HT1080 (cell line): ENCODE data around the gene ZSCAN5C. TPM values are rescaled to one million over a fixed set of nuclear protein-coding genes. Genes with fewer than 3 reads are reported as not detected.
A peak's percentile ranks its signal among the peaks of the same experiment; 100 is the strongest.
"Not testable (repeated sequence)": the region's sequence is repeated elsewhere in the genome, so short reads cannot be mapped to it uniquely, and the experiment has no call there.

ENCODE experiments used
- DNase-seq: peaks from one replicate; pipeline ENCODE4 v3.0.0-alpha.2; 2015; ENCODE audit warnings: low read depth
- polyA plus RNA-seq, 2 experiments: library from polyadenylated mRNA; depleted of rRNA; stranded (reverse); fragments of >200 nt; gene quantifications; 2 replicates each; pipeline ENCODE4 v1.2.3, GENCODE V29; 2015
- total RNA-seq: library from RNA; depleted of rRNA; stranded (reverse); fragments of >200 nt; shearing (Covaris generic); gene quantifications from 2 replicates; pipeline ENCODE4 v1.2.3, GENCODE V29; 2014; rRNA removed

The ZSCAN5C gene, protein sequence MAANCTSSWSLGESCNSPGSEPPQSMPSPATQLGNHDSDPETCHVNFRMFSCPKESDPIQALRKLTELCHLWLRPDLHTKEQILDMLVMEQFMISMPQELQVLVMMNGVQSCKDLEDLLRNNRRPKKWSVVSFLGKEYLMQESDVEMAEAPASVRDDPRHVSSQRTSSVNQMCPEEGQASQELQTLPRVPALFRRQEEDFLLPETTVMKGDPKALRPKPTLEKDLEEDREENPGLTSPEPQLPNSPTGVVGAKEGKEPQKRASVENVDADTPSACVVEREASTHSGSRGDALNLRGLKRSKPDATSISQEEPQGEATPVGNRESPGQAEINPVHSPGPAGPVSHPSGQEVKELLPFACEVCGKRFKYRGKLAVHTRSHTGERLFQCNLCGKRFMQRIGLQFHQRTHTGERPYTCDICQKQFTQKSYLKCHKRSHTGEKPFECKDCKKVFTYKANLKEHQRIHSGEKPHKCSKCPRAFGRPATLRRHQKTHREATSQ
- not detected in 2 replicates for total RNA-seq
- not detected in 2 replicates for polyA plus RNA-seq (2015; cell fraction: cytosol; rRNA removed)
- polyA plus RNA-seq (2015; cell fraction: nucleus; rRNA removed) = not detected in 2 replicates

DNA sequence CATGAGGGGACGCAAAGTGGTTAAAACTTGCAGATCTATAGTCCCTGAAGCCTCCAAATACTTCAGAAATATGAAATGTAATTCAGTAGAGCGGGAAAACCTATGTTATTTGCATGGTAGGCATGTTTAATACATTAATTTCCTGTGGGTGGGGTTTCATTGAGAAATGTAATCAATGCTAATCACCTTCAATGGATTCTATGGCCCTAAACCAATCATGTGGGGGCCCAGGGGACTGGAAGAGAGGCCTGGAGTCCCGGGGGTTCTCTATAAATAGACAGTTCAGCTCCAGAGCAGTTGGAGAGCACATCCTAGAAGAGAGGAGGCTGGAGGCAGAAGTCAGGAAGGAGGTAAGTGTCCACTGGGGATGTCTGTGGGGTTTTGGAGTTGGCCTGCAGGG lies at the start of gene ZSCAN5C:
Gene ZSCAN5C, plus strand, starts transcription at position 301 of the 400 bp plus-strand sequence. CDS start 3,641 bp downstream, outside the sequence.
- no peak for DNase-seq

DNA sequence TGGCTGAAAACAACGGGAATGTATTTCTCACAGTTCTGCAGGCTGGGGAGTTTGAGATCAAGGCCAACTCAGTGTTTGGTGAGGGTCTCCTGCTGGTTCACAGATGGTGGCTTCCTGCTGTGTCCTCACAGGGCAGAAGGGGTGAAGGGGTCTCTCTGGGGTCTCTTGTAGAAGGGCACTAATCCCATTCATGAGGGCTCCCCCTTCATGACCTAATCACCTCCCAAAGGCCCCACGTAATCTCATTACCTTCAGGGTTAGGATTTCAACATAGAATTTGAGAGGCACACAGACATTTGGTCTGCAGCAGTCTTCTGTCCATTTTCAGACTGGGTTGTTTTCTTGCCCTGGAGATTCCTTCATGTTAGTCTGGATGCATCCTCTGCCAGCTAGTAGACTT lies 49.4 kb upstream of the ZSCAN5C start:
- no peak for DNase-seq

DNA sequence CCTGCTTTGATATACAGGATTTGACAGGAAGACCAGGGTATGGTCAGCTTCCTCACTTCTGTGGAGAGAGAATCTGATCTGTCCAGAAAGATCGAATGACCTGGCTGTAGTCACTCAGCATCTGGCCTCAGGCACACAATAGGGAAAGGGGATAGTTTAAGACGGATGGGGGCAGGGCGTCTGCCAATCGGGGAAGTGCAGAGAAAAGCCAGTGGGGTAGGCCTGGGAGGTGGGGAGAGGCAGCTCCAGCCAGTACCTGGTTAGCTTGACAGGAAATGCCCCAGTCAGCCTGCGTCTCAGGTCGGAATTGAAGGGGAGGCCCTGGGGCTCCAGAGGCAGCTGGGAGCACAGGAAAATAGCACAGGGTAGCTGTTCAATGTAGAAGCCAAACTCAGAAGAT lies 48.6 kb upstream of the ZSCAN5C start:
- no peak for DNase-seq

DNA sequence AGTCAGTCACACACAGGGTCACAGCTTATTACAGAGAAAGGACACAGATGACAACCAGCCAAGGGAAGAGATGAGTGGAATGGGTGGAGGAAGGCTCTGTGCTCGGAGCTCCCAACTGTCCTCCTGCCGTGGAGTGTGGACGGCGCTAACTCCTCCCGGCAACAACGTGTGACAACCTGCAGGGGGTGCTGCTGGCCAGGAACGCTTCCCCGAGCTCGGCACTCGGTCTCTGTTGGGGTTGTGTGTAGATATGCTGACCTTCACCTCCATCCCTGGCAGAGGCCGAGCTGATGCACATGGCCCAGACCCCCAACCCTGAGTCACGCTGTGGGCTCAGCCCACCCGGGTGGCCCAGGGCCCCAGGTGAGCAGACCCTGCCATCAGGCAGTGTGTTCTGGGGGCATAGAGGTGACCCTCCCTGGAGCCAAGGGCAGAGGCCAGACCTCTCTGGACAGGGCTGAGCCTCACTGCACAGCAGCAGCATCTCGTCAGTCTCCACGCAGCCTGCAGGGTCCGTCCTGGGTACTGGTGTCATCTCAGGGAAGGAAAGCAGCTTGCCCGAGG lies 46.9 kb upstream of the ZSCAN5C start:
- DNase-seq = no peak

DNA sequence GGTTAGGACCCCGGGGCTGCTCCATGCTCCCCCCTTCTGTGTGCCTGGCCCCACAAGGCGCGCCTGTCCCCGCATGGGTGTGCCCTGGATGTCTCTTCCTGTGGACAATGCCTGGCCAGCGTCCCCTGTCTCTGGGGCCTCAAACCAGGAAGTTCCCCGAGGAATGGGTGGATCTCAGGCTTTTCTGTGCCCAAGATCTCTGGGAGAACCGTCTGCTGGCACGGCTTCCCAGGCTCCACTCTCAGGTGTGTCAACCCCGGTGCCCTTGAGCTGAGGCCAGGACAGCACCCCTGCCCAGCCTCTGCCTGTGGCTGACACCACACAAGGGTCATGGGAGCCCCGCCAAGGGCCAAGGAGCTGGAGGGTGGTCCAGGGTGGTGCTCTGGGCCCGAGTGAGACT lies 45.3 kb upstream of the ZSCAN5C start:
- no peak for DNase-seq

DNA sequence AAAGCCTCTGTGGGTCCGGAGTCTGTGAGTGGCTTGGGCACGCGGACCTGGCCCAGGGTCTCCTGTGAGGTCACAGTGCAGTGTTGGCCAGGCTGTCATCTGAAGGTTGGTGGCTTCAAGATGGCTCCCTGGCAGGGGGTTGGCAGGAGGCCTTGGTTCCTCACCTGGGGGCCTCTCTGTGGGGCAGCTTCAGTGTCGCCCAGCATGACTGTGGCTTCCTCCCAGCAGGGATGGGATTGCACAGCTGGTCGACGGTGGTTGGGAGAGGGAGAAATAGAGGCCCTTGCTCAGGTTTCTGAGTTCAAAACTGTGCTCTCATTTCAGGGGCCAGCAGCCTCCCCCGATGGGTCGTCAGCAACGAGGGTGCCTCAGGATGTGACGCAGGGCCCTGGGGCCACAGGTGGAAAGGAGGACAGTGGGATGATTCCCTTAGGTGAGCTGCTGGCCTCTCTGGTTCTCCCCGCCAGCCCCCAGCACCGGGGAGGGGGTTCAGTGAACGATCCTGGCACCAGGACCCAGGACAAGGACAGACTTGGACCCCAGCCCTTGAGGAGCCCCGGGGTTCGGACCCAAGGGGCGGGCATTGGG lies 43.8 kb upstream of the ZSCAN5C start:
- no peak for DNase-seq

DNA sequence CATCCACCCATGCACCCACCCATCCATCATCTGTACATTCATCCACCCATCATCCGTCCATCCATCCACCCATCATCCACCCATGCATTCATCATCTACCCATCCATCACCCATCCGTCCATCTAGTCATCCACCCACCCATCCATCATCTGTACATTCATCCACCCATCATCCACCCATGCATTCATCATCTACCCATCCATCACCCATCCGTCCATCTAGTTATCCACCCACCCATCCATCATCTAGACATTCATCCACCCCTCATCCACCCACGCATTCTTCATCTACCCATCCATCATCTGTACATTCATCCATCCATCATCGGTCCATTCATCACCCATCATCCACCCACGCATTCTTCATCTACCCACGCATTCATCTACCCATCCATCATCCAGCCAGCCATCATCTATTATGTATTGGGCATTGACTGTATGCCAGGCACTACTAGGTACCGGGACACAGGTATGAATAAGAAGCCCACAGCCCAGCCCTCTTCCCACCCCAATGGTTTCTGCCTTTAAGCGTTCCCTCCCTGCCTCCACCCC lies 43.0 kb upstream of the ZSCAN5C start:
- DNase-seq = no peak

DNA sequence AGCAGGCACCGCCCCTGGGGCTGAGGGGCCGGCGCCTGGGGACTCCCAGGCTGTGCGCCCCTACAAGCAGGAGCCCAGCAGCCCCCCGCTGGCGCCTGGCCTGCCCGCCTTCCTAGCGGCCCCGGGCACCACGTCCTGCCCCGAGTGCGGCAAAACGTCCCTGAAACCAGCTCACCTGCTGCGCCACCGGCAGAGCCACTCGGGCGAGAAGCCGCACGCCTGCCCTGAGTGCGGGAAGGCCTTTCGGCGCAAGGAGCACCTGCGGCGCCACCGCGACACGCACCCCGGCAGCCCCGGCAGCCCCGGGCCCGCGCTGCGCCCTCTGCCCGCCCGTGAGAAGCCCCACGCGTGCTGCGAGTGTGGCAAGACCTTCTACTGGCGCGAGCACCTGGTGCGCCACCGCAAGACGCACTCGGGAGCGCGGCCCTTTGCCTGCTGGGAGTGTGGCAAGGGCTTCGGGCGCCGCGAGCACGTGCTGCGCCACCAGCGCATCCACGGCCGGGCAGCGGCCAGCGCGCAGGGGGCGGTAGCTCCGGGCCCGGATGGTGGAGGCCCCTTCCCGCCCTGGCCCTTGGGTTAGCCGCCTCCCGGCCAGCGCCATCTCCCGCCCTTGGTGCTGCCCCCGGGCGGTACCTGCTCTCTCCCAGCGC lies 42.3 kb upstream of the ZSCAN5C start:
- no peak for DNase-seq

DNA sequence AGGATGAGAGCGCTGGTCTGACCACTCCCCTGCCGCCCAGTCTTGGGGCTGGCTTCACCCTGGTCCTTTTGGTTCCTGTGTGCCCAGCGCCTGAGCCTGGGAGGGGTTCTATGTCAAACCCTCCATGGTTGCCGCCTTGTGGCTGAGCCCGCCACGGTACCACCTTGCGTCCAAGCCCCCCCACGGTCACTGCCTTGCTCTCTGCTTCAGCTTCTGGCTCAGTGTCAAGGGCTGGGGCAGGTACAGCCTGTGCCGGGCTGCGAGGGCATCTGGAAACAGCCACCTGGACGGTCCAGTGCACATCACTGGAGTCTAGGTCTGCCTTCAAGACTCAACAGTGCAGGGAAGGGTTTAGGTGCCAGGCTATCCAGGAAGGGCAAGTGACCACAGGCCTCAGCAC lies 40.5 kb upstream of the ZSCAN5C start:
- no peak for DNase-seq

DNA sequence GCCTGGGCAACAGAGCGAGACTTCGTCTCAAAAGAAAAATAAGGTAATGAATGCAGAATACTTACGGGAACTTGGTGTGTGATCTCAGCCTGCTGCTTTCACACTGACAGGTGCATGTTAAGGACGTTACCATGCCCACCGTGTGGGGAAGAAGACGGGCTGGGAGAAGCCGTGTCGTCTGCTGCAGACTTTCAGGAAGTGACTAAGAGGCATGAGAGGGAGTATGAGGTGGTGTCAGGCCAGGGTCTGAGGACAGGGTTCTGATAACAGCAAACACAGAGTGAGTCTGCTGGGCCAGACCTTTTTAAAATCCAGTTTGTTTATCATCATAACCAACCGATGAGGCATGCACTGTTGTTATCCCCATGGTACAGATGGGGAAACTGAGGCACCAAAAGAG lies 39.8 kb upstream of the ZSCAN5C start:
- DNase-seq = peak; percentile 81

DNA sequence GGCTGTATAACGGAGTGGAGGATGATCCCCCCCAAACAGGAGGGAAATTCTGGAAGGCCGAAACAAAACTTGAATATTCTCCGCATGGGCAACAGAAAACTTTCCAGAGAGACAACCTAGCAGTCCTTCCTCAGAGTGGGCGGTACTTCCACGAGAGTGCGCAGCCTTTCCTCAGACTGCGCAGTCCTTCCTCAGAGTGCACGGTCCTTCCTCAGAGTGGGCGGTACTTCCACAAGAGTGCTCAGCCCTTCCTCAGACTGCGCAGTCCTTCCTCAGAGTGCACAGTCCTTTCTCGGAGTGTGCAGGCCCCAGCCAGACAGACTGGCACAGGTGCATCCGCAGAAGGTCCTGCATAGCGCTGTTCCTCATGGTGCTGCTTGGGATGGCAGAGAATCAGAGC lies 39.0 kb upstream of the ZSCAN5C start:
- DNase-seq = no peak

DNA sequence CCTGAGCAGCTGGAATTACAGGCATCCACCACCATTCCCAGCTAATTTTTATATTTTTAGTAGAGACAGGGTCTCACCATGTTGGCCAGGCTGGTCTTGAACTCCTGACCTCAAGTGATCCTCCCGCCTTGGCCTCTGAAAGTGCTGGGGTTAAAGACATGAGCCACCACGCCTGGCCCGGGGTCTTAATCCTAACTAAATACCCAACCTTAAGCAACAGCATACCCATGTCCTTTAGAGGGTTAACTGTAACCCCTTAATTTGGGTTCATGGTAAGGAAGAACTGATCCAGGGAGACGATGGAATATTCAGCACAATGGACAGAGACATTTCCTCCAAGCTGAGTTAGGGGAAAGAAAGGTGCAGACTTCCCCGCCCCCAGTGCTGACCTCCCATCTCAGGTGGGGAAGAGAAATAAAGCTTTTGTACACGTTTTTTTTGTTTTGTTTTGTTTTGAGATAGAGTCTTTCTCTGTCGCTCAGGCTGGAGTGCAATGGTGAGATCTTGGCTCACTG lies 35.0 kb upstream of the ZSCAN5C start:
- no peak for DNase-seq

DNA sequence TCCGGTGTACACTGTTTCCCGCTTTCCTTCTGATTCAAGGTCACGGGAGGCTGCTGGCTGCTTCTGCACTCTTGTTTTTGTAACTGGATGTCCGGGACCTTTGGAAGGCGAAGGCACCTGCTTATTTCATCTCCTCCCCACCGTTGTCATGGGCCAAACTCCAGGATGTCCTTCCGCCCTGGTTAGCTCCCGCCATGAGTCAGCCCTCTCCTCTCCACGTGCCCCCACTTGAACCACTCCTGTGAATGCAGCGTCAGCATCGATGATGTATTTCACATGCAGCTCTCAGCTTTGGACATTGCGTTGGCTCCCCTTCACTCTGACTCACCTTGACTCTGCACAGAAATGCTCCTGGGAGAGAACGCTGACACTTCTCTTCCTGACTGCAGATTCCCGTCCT lies 31.8 kb upstream of the ZSCAN5C start:
- DNase-seq = peak; percentile 96

DNA sequence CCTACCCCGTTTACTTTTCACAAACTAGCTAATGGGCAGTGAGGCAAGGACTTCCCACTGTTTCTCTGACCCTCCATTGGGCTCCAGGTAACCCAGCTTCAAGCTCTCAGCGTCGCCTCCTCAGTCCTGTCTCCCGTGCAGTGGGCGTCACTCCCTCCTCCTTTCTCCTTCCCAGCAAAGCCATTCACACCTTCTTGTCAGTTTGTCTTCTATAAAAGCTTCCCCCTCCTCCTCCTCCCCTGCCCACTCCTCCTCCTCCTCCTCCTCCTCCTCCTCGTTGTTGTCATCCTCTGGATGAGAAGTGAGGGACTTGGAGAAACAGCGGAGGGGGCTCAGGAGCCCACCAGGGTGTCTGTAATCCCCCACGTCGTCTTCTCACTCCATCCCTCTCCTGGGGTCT lies 28.0 kb upstream of the ZSCAN5C start:
- DNase-seq = no peak

DNA sequence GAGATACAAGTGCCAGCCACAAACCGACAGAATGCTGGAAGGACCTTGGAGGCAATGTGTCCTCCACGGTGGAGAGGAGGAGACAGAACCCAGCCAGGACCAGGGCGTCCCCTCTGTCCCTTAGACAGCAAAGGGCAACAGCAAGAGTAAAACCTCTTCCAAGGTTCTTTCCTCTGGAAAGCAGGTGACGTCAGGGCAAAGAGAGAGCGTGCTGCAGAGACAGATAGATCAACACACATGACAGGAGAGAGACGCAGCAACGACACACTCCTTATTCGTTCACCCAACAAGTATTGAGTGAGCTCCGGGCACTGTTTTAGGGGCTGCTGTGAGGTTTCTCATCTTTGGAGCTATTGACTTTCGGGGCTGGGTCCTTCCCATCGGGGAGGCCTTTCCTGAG lies 27.5 kb upstream of the ZSCAN5C start:
- DNase-seq = no peak

DNA sequence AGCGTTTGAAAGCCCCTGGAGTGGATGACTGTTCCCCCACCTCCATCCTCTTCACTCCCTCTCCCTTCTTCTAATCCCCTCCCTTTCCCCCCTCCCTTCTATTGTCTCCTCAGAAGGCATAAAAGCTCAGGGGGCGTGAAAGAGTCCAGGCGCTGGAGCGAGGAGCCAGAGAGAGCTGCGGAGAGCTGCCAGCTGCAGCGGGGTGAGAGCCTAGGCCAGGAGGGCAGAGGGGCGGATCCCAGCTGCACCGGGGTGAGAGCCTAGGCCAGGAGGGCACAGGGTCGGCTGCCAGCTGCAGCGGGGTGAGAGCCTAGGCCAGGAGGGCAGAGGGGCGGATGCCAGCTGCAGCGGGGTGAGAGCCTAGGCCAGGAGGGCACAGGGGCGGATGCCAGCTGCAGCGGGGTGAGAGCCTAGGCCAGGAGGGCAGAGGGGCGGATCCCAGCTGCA lies 26.2 kb upstream of the ZSCAN5C start, which contains the start of gene GALP:
Gene GALP, plus strand, starts transcription at position 148 of the 447 bp plus-strand sequence. CDS start 1,101 bp downstream, outside the sequence.
- DNase-seq = not testable (repeated sequence)

DNA sequence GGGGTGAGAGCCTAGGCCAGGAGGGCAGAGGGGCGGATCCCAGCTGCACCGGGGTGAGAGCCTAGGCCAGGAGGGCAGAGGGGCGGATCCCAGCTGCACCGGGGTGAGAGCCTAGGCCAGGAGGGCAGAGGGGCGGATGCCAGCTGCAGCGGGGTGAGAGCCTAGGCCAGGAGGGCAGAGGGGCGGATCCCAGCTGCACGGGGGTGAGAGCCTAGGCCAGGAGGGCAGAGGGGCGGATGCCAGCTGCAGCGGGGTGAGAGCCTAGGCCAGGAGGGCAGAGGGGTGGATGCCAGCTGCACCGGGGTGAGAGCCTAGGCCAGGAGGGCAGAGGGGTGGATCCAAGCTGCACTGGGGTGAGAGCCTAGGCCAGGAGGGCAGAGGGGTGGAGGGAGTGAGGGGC lies 25.8 kb upstream of the ZSCAN5C start:
- DNase-seq = not testable (repeated sequence)

DNA sequence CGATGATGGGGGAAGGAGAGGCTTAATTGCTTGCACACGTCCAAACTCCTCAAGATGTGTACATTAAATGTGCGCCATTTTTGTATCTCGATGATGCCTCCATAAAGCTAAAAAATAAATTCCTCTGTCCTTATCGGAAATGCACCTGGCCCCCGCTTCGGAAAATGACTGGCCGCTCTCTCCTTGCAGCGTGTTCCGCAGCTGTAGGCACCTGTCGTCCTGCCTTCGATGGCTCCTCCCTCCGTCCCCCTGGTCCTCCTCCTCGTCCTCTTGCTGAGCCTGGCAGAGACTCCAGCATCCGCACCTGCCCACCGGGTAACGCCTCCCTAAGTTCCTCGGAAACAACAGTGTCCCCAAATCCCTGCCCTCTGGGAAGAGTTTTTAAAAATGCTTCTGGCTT lies 25.2 kb upstream of the ZSCAN5C start:
- no peak for DNase-seq

DNA sequence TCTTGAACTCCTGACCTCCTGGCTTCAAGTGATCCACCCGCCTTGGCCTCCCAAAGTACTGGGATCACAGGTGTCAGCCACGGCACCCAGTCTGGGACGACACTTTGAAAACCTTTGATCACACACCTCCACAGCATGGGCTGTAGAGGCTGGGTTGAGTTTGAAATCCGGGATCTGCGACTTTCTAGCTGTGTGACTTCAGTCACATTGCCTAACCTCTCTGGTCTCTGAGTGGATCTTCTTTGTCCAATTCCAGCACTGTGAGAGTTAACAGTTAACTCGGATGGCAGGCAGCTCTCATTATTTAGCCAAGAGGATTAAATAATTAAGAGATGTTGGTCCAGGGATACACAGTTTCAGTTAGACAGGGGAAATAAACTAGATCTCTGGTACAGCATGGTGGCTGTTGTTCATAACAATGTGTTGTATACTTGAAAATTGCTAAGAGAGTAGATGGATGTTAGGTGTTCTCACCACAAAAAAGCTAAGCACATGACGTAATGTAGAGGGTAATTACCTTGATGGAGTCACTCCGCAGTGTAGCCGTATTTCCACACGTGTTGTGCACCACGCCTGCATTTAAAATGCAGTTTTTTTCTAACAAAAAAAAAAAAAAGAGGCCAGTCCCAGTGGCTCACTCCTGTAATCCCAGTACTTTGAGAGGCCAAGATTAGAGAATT lies 24.4 kb upstream of the ZSCAN5C start:
- DNase-seq = no peak

DNA sequence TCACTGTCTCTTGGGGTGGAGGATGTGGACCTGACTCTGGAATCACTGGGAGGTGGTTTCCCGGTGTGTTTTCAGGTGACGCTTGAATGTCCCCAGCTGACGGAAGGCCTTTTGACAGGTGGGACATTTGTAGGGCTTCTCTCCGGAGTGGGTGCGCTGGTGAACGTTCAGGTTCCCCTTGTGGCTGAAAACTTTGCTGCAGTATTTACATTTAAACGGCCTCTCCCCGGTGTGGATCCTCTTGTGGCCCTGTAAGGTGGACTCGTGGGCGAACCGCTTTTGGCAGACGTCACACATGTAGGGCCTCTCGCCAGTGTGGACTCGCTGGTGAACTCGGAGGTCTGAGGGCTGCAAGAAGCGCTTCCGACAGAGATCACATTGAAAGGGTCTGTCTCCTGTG lies 12.3 kb upstream of the ZSCAN5C start:
- no peak for DNase-seq
